PC-3 (cell line): ENCODE results near the gene RAB17. TPM values are rescaled to one million over a fixed set of nuclear protein-coding genes. Genes with fewer than 3 reads are reported as not detected.

ENCODE experiments used
- ATAC-seq: fragments of 200-7000 bp; cut with Tn5 transposase; 2 replicates; pipeline ENCODE4 v1.9.1; 2020; ENCODE audit warnings: mild to moderate bottlenecking, moderate library complexity
- BruUV-seq: library from RNA; stranded (reverse); fragments of 400-500 nt; replicated peaks from 2 replicates; lab custom pipeline; 2021; lab: Mats Ljungman, UMichigan
- CTCF ChIA-PET: fragments of 300-600 bp; sonication (Branson Sonifier 250); formaldehyde crosslinking; loops from one replicate; lab custom pipeline; 2022; ENCODE audit warnings: antibody characterized with exemption; lab: Charles Lee
- POLR2A ChIA-PET: fragments of 300-600 bp; sonication (Branson Sonifier 250); formaldehyde crosslinking; loops from one replicate; lab custom pipeline; 2022; ENCODE audit warnings: antibody characterized with exemption; ENCODE audit not compliant: unreplicated experiment; lab: Charles Lee
- DNase-seq: peaks from one replicate; pipeline ENCODE4 v3.0.0-alpha.2; 2015
- H2AFZ ChIP-seq: fragments of 300-600 bp; sonication (generic); 2 replicates; pipeline ENCODE4 v1.6.0; 2016; ENCODE audit warnings: antibody characterized with exemption, low read length
- H3F3A ChIP-seq: fragments of 300-600 bp; sonication (generic); one replicate; pipeline ENCODE4 v1.6.0; 2017; ENCODE audit warnings: antibody characterized with exemption, low read length, control low read depth, mild to moderate bottlenecking; ENCODE audit not compliant: unreplicated experiment
- H3K27ac ChIP-seq: fragments of 300-600 bp; sonication (generic); 2 replicates; pipeline ENCODE4 v1.5.1; 2016; ENCODE audit warnings: mild to moderate bottlenecking, low read length
- H3K27me3 ChIP-seq: fragments of 300-600 bp; sonication (generic); 2 replicates; pipeline ENCODE4 v1.6.1; 2016; ENCODE audit warnings: low read length, mixed read lengths
- H3K36me3 ChIP-seq: fragments of 300-600 bp; sonication (generic); 2 replicates; pipeline ENCODE4 v1.6.1; 2016; ENCODE audit warnings: low read depth, mixed run types, low read length, mixed read lengths
- H3K4me1 ChIP-seq: fragments of 300-600 bp; sonication (generic); 2 replicates; pipeline ENCODE4 v1.5.1; 2016; ENCODE audit warnings: low read length; ENCODE audit not compliant: insufficient read depth
- H3K4me2 ChIP-seq: fragments of 300-600 bp; sonication (generic); 2 replicates; pipeline ENCODE4 v1.6.0; 2016; ENCODE audit warnings: low read length
- H3K4me3 ChIP-seq: fragments of 300-600 bp; sonication (generic); 2 replicates; pipeline ENCODE4 v1.5.1; 2016; ENCODE audit warnings: mild to moderate bottlenecking, low read length, mixed read lengths
- H3K79me2 ChIP-seq: fragments of 300-600 bp; sonication (generic); 2 replicates; pipeline ENCODE4 v1.6.1; 2017; ENCODE audit warnings: low read length, mixed read lengths
- H3K9ac ChIP-seq: fragments of 300-600 bp; sonication (generic); 2 replicates; pipeline ENCODE4 v1.6.0; 2016; ENCODE audit warnings: mild to moderate bottlenecking, low read length
- H3K9me2 ChIP-seq: fragments of 300-600 bp; sonication (generic); replicated peaks from 2 replicates; pipeline ENCODE4 v1.6.1; 2016; ENCODE audit warnings: mixed run types, low read length, mixed read lengths
- H3K9me3 ChIP-seq: fragments of 300-600 bp; sonication (generic); 2 replicates; pipeline ENCODE4 v1.6.1; 2016; ENCODE audit warnings: low read length, mixed read lengths
- H4K20me1 ChIP-seq: fragments of 300-600 bp; sonication (generic); 2 replicates; pipeline ENCODE4 v1.6.1; 2016; ENCODE audit warnings: low read length, mixed read lengths
- EZH2 ChIP-seq: fragments of 300-600 bp; sonication (generic); IDR thresholded peaks from one replicate; pipeline ENCODE4 v1.6.1; 2017; ENCODE audit warnings: antibody characterized with exemption, mild to moderate bottlenecking, low read length; ENCODE audit not compliant: unreplicated experiment
- EZH2phosphoT487 ChIP-seq: fragments of 300-600 bp; sonication (generic); IDR thresholded peaks from 2 replicates; pipeline ENCODE4 v1.6.1; 2018; ENCODE audit warnings: mild to moderate bottlenecking, antibody characterized with exemption, low read length, borderline replicate concordance
- intact Hi-C: fragments of 100-400 bp; cut with micrococcal nuclease; formaldehyde crosslinking; loops from 2 replicates; pipeline ENCODE4 v1.9.0; 2023
- total RNA-seq: library from RNA; depleted of rRNA; stranded (reverse); fragments of >200 nt; gene quantifications from 2 replicates; pipeline ENCODE4 v1.2.3, GENCODE V29; 2014
- TF ChIP-seq, protein P1 (sequence below): fragments of 300-600 bp; sonication (generic); conservative IDR thresholded peaks from 2 replicates; pipeline ENCODE4 v1.5.1; 2017; ENCODE audit warnings: antibody characterized with exemption, low read depth, mild to moderate bottlenecking, low read length

Gene RAB17
- total RNA-seq, 1 experiment from 2014 or later = 28.9 TPM

- no peaks in the 10 kb centered on the region for H3K9me3 ChIP-seq
- no peaks in the 10 kb centered on the region for H3K27me3 ChIP-seq
- BruUV-seq = no TSS peak
- no peak overlapping the region for H3K9ac ChIP-seq
- H3K79me2 ChIP-seq = peaks cover 12% of the 10 kb centered on the region
- no peaks in the 10 kb centered on the region for H3K9me2 ChIP-seq
- no peak overlapping the region for H2AFZ ChIP-seq
- no peak overlapping the region for H3K4me2 ChIP-seq
- no peak for ATAC-seq
- H3K4me1 ChIP-seq = peaks cover 10% of the 10 kb centered on the region; the same call in 1 of the 2 replicates
- no peak for DNase-seq
- POLR2A ChIA-PET = no interaction called here
- H3F3A ChIP-seq = no peaks in the 10 kb centered on the region
- intact Hi-C loops = no loop called here
- no peaks in the 10 kb centered on the region for H4K20me1 ChIP-seq
- no peak overlapping the region for H3K27ac ChIP-seq
- CTCF ChIA-PET = no interaction called here
- no peak overlapping the region for H3K4me3 ChIP-seq
- TF ChIP-seq, protein P1, sequence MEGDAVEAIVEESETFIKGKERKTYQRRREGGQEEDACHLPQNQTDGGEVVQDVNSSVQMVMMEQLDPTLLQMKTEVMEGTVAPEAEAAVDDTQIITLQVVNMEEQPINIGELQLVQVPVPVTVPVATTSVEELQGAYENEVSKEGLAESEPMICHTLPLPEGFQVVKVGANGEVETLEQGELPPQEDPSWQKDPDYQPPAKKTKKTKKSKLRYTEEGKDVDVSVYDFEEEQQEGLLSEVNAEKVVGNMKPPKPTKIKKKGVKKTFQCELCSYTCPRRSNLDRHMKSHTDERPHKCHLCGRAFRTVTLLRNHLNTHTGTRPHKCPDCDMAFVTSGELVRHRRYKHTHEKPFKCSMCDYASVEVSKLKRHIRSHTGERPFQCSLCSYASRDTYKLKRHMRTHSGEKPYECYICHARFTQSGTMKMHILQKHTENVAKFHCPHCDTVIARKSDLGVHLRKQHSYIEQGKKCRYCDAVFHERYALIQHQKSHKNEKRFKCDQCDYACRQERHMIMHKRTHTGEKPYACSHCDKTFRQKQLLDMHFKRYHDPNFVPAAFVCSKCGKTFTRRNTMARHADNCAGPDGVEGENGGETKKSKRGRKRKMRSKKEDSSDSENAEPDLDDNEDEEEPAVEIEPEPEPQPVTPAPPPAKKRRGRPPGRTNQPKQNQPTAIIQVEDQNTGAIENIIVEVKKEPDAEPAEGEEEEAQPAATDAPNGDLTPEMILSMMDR = no peak
- no peak for TF ChIP-seq EZH2
- TF ChIP-seq EZH2phosphoT487 = no peak
- H3K36me3 ChIP-seq = no peaks in the 10 kb centered on the region
Observed at GRCh38 chr2:237630216-237631000, 39.9 kb upstream of the RAB17 start.

DNA sequence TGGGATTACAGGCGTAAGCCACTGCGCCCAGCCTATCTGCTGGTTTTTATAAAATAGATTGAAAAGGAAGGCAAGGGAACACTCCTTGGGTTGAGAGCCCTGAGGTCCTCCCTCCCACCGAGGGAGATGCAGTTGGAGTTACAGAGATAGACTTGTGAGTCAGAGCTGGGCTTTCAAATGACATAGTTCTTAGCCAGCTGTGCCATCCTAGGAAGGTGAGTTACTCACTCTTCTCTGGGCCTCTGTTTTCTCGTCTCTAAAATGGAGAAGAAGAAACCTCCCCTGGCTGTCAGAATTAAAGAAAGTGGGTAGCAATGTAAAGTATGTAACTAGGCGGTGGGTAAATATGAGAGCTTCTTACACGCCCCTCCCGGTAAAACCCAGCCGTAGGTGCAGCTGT, 39.2 kb upstream of the RAB17 start:
- Histone ChIP-seq H2AFZ (no peak overlapping the region), H3K9me3 (no peaks in the 10 kb centered on the region), H3K9ac (no peak overlapping the region), H3K9me2 (no peaks in the 10 kb centered on the region), H3K79me2 (peaks cover 12% of the 10 kb centered on the region), H3K4me1 (peaks cover 10% of the 10 kb centered on the region; the same call in 1 of the 2 replicates), H3K27me3 (no peaks in the 10 kb centered on the region), H3K27ac (no peak overlapping the region), H3F3A (no peaks in the 10 kb centered on the region), H3K4me2 (no peak overlapping the region), H3K4me3 (no peak overlapping the region), H3K36me3 (no peaks in the 10 kb centered on the region), H4K20me1 (no peaks in the 10 kb centered on the region)
- TF ChIP-seq EZH2phosphoT487 (no peak), EZH2 (no peak)
- TF ChIP-seq, protein P1 = no peak
- peak; percentile 52 for DNase-seq
- no peak for ATAC-seq
- ChIA-PET CTCF (no interaction called here), POLR2A (no interaction called here)
- intact Hi-C loops = no loop called here
- no TSS peak for BruUV-seq

GRCh38 chr2:237629188-237629534, 38.6 kb upstream of the RAB17 start:
- no peaks in the 10 kb centered on the region for H4K20me1 ChIP-seq
- CTCF ChIA-PET = no interaction called here
- H3K36me3 ChIP-seq = no peaks in the 10 kb centered on the region
- no TSS peak for BruUV-seq
- no peak for TF ChIP-seq EZH2
- no peak for TF ChIP-seq EZH2phosphoT487
- TF ChIP-seq, protein P1 = no peak
- H2AFZ ChIP-seq = no peak overlapping the region
- H3K9me2 ChIP-seq = no peaks in the 10 kb centered on the region
- intact Hi-C loops = no loop called here
- no peak overlapping the region for H3K27ac ChIP-seq
- no peak overlapping the region for H3K4me3 ChIP-seq
- H3K9me3 ChIP-seq = no peaks in the 10 kb centered on the region
- no peak overlapping the region for H3K9ac ChIP-seq
- POLR2A ChIA-PET = no interaction called here
- H3K27me3 ChIP-seq = no peaks in the 10 kb centered on the region
- H3K4me1 ChIP-seq = peaks cover 10% of the 10 kb centered on the region; the same call in 1 of the 2 replicates
- peaks cover 12% of the 10 kb centered on the region for H3K79me2 ChIP-seq
- DNase-seq = no peak
- no peaks in the 10 kb centered on the region for H3F3A ChIP-seq
- no peak for ATAC-seq
- peak overlapping the region; percentile 94 for H3K4me2 ChIP-seq
